HG02642 (cell line): Measurements from ENCODE around the gene UBE2V1.

Experiments
- ATAC-seq: cut with Tn5 transposase; IDR thresholded peaks from one replicate; pipeline ENCODE4 v1.9.1; 2021; ENCODE audit warnings: mild to moderate bottlenecking; ENCODE audit not compliant: unreplicated experiment, poor library complexity

UBE2V1 gene

GRCh38 chr20:50034567-50035180 lies 78.3 kb downstream of the UBE2V1 start:
- no peak for ATAC-seq

- no peak for ATAC-seq
These were observed 79.8 kb downstream of the UBE2V1 start for GRCh38 chr20:50032955-50033666.
